ENCODE measurements around the gene ZNF700.

- TF ChIP-seq CTCF (conservative IDR thresholded peaks at IDR 0.05) (peak; percentile 7; the same call in 1 of the 2 replicates), ZFX (IDR thresholded peaks at IDR 0.05) (no peak)
Measured at GRCh38 chr19:11984986-11985385, 60.1 kb downstream of the ZNF700 start.
